Body of pancreas (tissue), 4 donors: ENCODE data around the gene CGNL1.

Experiments used
- CTCF ChIP-seq, 7 experiments: fragments of 450-650 bp in 4 of 7; fragments of 200-600 bp in 3 of 7; sonication (generic) in 3 of 7; IDR thresholded peaks; one replicate each; pipeline ENCODE4 v1.5.1; 2016 to 2019; ENCODE audit warnings: antibody characterized with exemption in 7 of 7
- POLR2A ChIP-seq, 3 donors: fragments of 450-650 bp; IDR thresholded peaks; one replicate each; pipeline ENCODE4 v1.6.1; 2016; ENCODE audit warnings: antibody characterized with exemption in 3 of 3, mild to moderate bottlenecking in 2 of 3

- TF ChIP-seq CTCF (IDR thresholded peaks at IDR 0.05) (no peak), POLR2A (IDR thresholded peaks at IDR 0.05) (no peak)
Measured at GRCh38 chr15:57538265-57538529, 161.9 kb downstream of the CGNL1 start.
